Heart left ventricle (tissue), 16 donors: ENCODE results near the gene TP53TG5. TPM values are rescaled to one million over a fixed set of nuclear protein-coding genes. Genes with fewer than 3 reads are reported as not detected.

Experiments
- ATAC-seq, 4 donors: fragments of 200-7000 bp; cut with Tn5 transposase; one replicate each; pipeline ENCODE4 v1.9.1; 2020 to 2022; ENCODE audit warnings: moderate library complexity in 4 of 4, mild to moderate bottlenecking in 3 of 4, moderate number of reproducible peaks in 1 of 4
- DNase-seq, 5 donors: peaks; one replicate each; pipeline ENCODE4 v3.0.0-alpha.2; 2020
- H3K27ac ChIP-seq, 12 donors: fragments of 200-600 bp; sonication (generic) in 4 of 12; one replicate each; pipeline versions ENCODE4 v1.5.0 to v1.8.0; 2016 to 2022; ENCODE audit warnings: mild to moderate bottlenecking in 2 of 12
- H3K27me3 ChIP-seq, 9 donors: fragments of 200-600 bp; sonication (generic) in 2 of 9; one replicate each; pipeline versions ENCODE4 v1.5.1 to v1.8.0; 2016 to 2022; ENCODE audit warnings: mild to moderate bottlenecking in 3 of 9
- H3K36me3 ChIP-seq, 9 donors: fragments of 200-600 bp; sonication (generic) in 2 of 9; one replicate each; pipeline versions ENCODE4 v1.5.0 to v1.8.0; 2018 to 2022; ENCODE audit warnings: mild to moderate bottlenecking in 2 of 9
- H3K4me1 ChIP-seq, 12 donors: fragments of 200-600 bp; sonication (generic) in 4 of 12; one replicate each; pipeline versions ENCODE4 v1.5.0 to v1.8.0; 2016 to 2022; ENCODE audit warnings: mild to moderate bottlenecking in 3 of 12
- H3K4me3 ChIP-seq, 12 donors: fragments of 200-600 bp; sonication (generic) in 4 of 12; one replicate each; pipeline versions ENCODE4 v1.5.0 to v1.8.0; 2017 to 2022; ENCODE audit warnings: mild to moderate bottlenecking in 9 of 12, moderate library complexity in 4 of 12
- H3K9me3 ChIP-seq, 12 donors: fragments of 200-600 bp; sonication (generic) in 4 of 12; one replicate each; pipeline versions ENCODE4 v1.5.0 to v1.8.0; 2016 to 2022; ENCODE audit warnings: mild to moderate bottlenecking in 1 of 12
- POLR2A ChIP-seq, 2 donors: fragments of 450-650 bp; IDR thresholded peaks; one replicate each; pipeline ENCODE4 v1.6.1; 2017; ENCODE audit warnings: antibody characterized with exemption in 2 of 2, mild to moderate bottlenecking in 2 of 2, moderate library complexity in 2 of 2
- WGBS, 4 donors: extraction: QIAGEN DNeasy Blood & Tissue Kit in 2 of 4; methylation state at CpG; one replicate each; pipeline versions ENCODE4 v1.1.5 to v1.1.7; 2013 to 2018; 5-methylcytosine and 5-hydroxymethylcytosine counted together
- intact Hi-C, 10 donors: fragments of 100-400 bp; cut with DNase I; formaldehyde crosslinking; loops; one replicate each; pipeline versions ENCODE4 v1.11.1 to v1.14.2; 2022
- polyA plus RNA-seq, 2 donors: library from polyadenylated mRNA; stranded (reverse); fragments of 200-250 nt; gene quantifications; one replicate each; pipeline ENCODE4 v1.2.3, GENCODE V29; 2013
- total RNA-seq, 9 donors: library from RNA; depleted of rRNA in 2 of 9; stranded (reverse); fragments of >200 nt in 2 of 9; fragmentation: NEBNext Ultra II Directional in 3 of 9; extraction: Animal tissue kit (Norgen Biotek cat#: 25700) in 3 of 9; gene quantifications; one replicate each; pipeline versions ENCODE4 v1.1.0 to v1.2.4, GENCODE V29; 2016 to 2023
- TF ChIP-seq, protein P1 (sequence below), 12 donors: fragments of 200-600 bp; sonication (generic) in 4 of 12; IDR thresholded peaks; one replicate each; pipeline versions ENCODE4 v1.5.0 to v1.8.0; 2018 to 2022; ENCODE audit warnings: antibody characterized with exemption in 12 of 12, mild to moderate bottlenecking in 5 of 12
- donor health status: ischemic (EF 13 %, LVEDD 7.1; RV severe dilation, severe dysfunction).
- donor health status: healthy with polysubstance abuse.
- donor health status: DM: no; HTN: yes; CAD: no.
- donor health status: DM: no; HTN: no; CAD: no.
- donor health status: ischemic (EF 25% LVEDD 6.9; RV normal size, moderate dysfunction).
- donor health status: ischemic (EF 25% LVEDD 5.7; RV mildly dilated, moderate dysfunction).
- donor health status: healthy.
- donor health status: DM: yes; HTN: yes; CAD: no.
- donor health status: ischemic (EF 35%, LVEDD 5.7; RV mildly dilated, moderate dysfunction).
- donor health status: nonischemic (EF 11% LVEDD 7.7; RV severe dilation, severe dysfunction).
- donor health status: DM: yes; HTN: yes; CAD: no.
- donor health status: PGD.
- donor health status: ischemic (EF 29% LVEDD 5.4; RV normal size, mild dysfunction).
- donor health status: nonischemic (EF 23%, LVEDD 6.1; RV moderate dilation, normal function).

TP53TG5 gene
- total and polyA plus RNA-seq, 11 donors: 0.32 to 3.2 (median 0.76) TPM; not detected in 2

DNA sequence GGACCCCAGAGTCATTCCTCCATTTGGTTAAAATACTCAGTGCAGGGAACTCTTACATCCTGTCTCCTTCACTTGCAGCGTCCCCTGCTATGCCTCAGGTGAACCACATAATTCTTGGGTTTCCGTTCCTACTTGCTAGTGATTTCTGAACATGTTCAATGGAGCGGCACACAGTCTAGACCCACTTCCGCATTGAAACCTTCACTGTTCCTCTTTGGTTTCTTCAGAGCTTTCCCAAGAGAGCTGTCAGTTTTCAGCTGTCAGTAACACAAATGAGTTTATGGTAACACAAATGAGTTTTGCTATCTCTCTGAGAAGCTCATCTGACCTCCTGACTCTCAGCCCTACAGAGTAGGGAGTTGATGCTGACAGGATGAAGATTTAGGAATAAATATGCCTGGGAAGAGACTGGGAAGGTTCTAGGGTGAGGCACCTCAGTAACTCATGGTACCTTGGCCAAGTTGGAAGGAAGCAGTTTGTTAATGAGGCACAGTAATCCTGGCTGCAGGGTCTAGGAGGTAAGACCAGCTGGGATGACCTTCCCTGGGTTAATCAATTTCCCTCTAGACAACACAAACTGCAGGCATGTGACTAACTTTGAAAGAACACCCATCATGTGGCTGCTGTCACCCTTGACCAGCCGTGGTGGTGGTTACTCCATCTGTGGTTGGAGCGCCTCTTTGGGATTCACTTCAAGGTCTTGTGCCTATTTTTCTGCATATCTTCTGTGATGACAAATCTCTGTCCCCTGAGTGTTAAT is 9.7 kb downstream of the TP53TG5 start:
- no peaks in the 10 kb centered on the region for H3K27me3 ChIP-seq
- peak overlapping the region in 2 of 12 donors; percentile 17 to 77 for H3K27ac ChIP-seq
- intact Hi-C loops: no loop called here
- DNase-seq (no peak), ATAC-seq (no peak)
- H3K4me1 ChIP-seq: peaks cover 0 to 56% (median 19%) of the 10 kb centered on the region in 12 donors
- TF ChIP-seq, protein P1, sequence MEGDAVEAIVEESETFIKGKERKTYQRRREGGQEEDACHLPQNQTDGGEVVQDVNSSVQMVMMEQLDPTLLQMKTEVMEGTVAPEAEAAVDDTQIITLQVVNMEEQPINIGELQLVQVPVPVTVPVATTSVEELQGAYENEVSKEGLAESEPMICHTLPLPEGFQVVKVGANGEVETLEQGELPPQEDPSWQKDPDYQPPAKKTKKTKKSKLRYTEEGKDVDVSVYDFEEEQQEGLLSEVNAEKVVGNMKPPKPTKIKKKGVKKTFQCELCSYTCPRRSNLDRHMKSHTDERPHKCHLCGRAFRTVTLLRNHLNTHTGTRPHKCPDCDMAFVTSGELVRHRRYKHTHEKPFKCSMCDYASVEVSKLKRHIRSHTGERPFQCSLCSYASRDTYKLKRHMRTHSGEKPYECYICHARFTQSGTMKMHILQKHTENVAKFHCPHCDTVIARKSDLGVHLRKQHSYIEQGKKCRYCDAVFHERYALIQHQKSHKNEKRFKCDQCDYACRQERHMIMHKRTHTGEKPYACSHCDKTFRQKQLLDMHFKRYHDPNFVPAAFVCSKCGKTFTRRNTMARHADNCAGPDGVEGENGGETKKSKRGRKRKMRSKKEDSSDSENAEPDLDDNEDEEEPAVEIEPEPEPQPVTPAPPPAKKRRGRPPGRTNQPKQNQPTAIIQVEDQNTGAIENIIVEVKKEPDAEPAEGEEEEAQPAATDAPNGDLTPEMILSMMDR (IDR thresholded peaks at IDR 0.05): no peak
- no peak for TF ChIP-seq POLR2A (IDR thresholded peaks at IDR 0.05)
- H3K9me3 ChIP-seq: no peaks in the 10 kb centered on the region
- WGBS, 4 donors: 58 to 83% (median 76%) methylated on average over 6 of the region's 6 CpGs
- no peak overlapping the region for H3K4me3 ChIP-seq
- peaks cover 0 to 46% (median 41%) of the 10 kb centered on the region in 9 donors for H3K36me3 ChIP-seq

DNA sequence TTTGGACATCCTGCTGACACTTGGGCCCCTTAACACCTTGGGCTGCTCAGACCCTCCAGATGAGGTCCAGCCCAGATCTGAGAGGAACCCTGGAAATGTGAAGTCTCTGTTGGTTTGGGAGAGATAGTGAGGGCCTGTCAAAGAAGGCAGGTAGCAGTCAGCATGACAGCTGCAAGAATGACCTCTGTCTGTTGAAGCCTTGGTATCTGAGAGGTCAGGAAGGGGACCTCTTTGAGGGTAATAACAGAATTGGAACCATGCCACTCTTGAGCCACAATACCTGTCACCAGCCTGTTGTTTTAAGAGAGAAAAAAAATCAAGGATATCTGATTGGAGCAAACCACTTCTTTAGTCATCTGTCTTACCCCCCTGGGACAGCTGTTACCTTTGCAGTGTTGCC is 11.0 kb downstream of the TP53TG5 start:
- no peak for ATAC-seq
- H3K27me3 ChIP-seq: no peaks in the 10 kb centered on the region
- no peak overlapping the region for H3K4me3 ChIP-seq

DNA sequence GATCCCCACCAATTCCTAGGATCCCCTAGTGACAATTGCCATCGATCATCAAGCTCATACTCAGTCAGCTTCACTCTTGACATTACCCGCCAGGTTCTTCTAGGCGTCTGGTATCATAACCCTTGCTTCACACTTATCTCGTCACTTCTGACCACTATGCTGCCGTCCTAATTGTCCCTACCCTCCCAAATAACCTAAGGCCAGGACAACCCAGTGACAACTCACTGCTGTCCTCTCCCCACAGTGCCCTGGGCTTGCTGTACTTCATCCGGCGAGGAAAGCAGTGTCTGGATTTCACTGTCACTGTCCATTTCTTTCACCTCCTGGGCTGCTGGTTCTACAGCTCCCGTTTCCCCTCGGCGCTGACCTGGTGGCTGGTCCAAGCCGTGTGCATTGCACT is 11.5 kb downstream of the TP53TG5 start:
- peaks cover 0 to 46% (median 41%) of the 10 kb centered on the region in 9 donors for H3K36me3 ChIP-seq
- TF ChIP-seq, protein P1 (IDR thresholded peaks at IDR 0.05): no peak
- TF ChIP-seq POLR2A (IDR thresholded peaks at IDR 0.05): no peak
- 80 to 89% (median 86%) methylated on average over 11 of the region's 11 CpGs for WGBS, 4 donors

More for the DNA sequence above, 11.0 kb downstream of the TP53TG5 start:
- Histone ChIP-seq H3K27ac (peak overlapping the region in 1 of 12 donors; percentile 77), H3K4me1 (peaks cover 0 to 50% (median 14%) of the 10 kb centered on the region in 12 donors), H3K9me3 (no peaks in the 10 kb centered on the region), H3K36me3 (peaks cover 0 to 46% (median 41%) of the 10 kb centered on the region in 9 donors)
- DNase-seq: no peak
- TF ChIP-seq, protein P1 (IDR thresholded peaks at IDR 0.05): no peak
- no peak for TF ChIP-seq POLR2A (IDR thresholded peaks at IDR 0.05)
- intact Hi-C loops: no loop called here

DNA sequence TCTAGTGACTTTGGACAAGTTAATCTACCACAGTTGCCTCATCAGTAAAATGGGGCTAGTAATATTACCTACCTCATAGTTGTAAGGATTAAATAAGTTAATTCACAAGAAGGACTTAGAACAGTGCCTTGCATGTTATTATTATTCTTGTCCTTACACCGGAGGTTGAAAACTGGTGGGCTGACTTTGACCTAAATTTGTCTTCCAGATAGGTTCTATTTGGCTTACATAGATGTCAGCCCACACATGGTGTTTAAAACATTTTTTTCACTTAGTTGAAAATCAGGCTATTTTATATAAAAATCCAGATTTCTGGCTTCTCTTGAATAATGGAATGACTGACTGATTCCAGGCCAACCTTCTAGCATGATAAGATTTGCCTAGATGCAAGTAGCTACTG is 11.9 kb downstream of the TP53TG5 start:
- no peak for TF ChIP-seq POLR2A (IDR thresholded peaks at IDR 0.05)
- TF ChIP-seq, protein P1 (IDR thresholded peaks at IDR 0.05): no peak
- H3K27me3 ChIP-seq: no peaks in the 10 kb centered on the region
- intact Hi-C loops: no loop called here
- no peak overlapping the region for H3K4me3 ChIP-seq
- H3K36me3 ChIP-seq: peaks cover 0 to 46% (median 41%) of the 10 kb centered on the region in 9 donors
- no peak overlapping the region for H3K27ac ChIP-seq
- 84 to 89% (median 86%) methylated on average over 1 of the region's 1 CpG for WGBS, 4 donors
- ATAC-seq (no peak), DNase-seq (no peak)
- no peaks in the 10 kb centered on the region for H3K9me3 ChIP-seq
- H3K4me1 ChIP-seq: peaks cover 0 to 56% (median 15%) of the 10 kb centered on the region in 12 donors

More for the DNA sequence above, 11.5 kb downstream of the TP53TG5 start:
- no peaks in the 10 kb centered on the region for H3K27me3 ChIP-seq
- ATAC-seq: no peak
- DNase-seq: no peak
- H3K9me3 ChIP-seq: no peaks in the 10 kb centered on the region
- intact Hi-C loops: no loop called here
- no peak overlapping the region for H3K27ac ChIP-seq
- no peak overlapping the region for H3K4me3 ChIP-seq
- peaks cover 0 to 52% (median 15%) of the 10 kb centered on the region in 12 donors for H3K4me1 ChIP-seq
